ENCODE results near the gene LCK. TPM values are rescaled to one million over a fixed set of nuclear protein-coding genes. Genes with fewer than 3 reads are reported as not detected.

LCK gene
- total and polyA plus RNA-seq, 10 of the 15 experiments (the other 5 are each of a cell fraction or from before 2014, with no cell fraction given), result 31.5 to 173 (median 119) TPM

GRCh38 chr1:32250893-32251716 is at the start of gene LCK (continued):
- TF ChIP-seq MEF2B (IDR thresholded peaks at IDR 0.05; ENCODE audit: partially characterized antibody, poor library complexity, severe bottlenecking) (peak; percentile 48), ZNF687 (IDR thresholded peaks at IDR 0.05) (peak; percentile 87), ETV6 (conservative IDR thresholded peaks at IDR 0.05 in 1 of 2, IDR thresholded peaks at IDR 0.05 in 1 of 2; ENCODE audit: borderline replicate concordance in 1 of 2, low read depth in 1 of 2) (peak in 1 of 2 experiments; percentile 34; a peak in 2 of 4 replicates), RFX5 (IDR thresholded peaks at IDR 0.05; ENCODE audit: low read depth, low read length) (no peak), TCF12 (IDR thresholded peaks at IDR 0.05; ENCODE audit: low read depth, low read length) (peak; percentile 78; the same call in 1 of the 2 replicates), NFYA (IDR thresholded peaks at IDR 0.05; ENCODE audit: borderline replicate concordance, low read depth, low read length) (no peak), TARDBP (IDR thresholded peaks at IDR 0.05; ENCODE audit: borderline replicate concordance) (no peak), E4F1 (IDR thresholded peaks at IDR 0.05; ENCODE audit: borderline replicate concordance, partially characterized antibody) (no peak), CEBPB (IDR thresholded peaks at IDR 0.05; ENCODE audit: borderline replicate concordance in 1 of 2, low read depth in 2 of 2, low read length in 2 of 2) (no peak), IRF5 (IDR thresholded peaks at IDR 0.05; ENCODE audit: borderline replicate concordance) (no peak), FOS (IDR thresholded peaks at IDR 0.05; ENCODE audit: borderline replicate concordance, extremely low read depth, insufficient read length) (no peak), NRF1 (conservative IDR thresholded peaks at IDR 0.05; ENCODE audit: low read depth, low read length) (no peak), SUPT20H (IDR thresholded peaks at IDR 0.05; ENCODE audit: borderline replicate concordance, control insufficient read depth, low read depth, low read length) (no peak), IRF4 (IDR thresholded peaks at IDR 0.05; ENCODE audit: low read depth, low read length) (no peak), BACH1 (IDR thresholded peaks at IDR 0.05; ENCODE audit: borderline replicate concordance) (peak; percentile 55; the same call in 1 of the 2 replicates)
- TF ChIP-seq, protein P1, sequence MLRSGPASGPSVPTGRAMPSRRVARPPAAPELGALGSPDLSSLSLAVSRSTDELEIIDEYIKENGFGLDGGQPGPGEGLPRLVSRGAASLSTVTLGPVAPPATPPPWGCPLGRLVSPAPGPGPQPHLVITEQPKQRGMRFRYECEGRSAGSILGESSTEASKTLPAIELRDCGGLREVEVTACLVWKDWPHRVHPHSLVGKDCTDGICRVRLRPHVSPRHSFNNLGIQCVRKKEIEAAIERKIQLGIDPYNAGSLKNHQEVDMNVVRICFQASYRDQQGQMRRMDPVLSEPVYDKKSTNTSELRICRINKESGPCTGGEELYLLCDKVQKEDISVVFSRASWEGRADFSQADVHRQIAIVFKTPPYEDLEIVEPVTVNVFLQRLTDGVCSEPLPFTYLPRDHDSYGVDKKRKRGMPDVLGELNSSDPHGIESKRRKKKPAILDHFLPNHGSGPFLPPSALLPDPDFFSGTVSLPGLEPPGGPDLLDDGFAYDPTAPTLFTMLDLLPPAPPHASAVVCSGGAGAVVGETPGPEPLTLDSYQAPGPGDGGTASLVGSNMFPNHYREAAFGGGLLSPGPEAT (IDR thresholded peaks at IDR 0.05; ENCODE audit: low read depth), result peak; percentile 19; the same call in 1 of the 2 replicates
